Mucosa of rectum (tissue), 2 donors: ENCODE results near the gene NCEH1.
A peak's percentile ranks its signal among the peaks of the same experiment; 100 is the strongest.

Experiments used
- H3K27ac ChIP-seq, 2 donors: one replicate each; pipeline ENCODE4 v1.7.0; 2013; ENCODE audit warnings: inconsistent platforms in 2 of 2, low read depth in 2 of 2, low read length in 2 of 2
- H3K27me3 ChIP-seq, 2 donors: one replicate each; pipeline ENCODE4 v1.7.0; 2013; ENCODE audit warnings: low read length in 2 of 2; ENCODE audit not compliant: control insufficient read depth in 2 of 2, insufficient read depth in 2 of 2
- H3K36me3 ChIP-seq, 2 donors: one replicate each; pipeline ENCODE4 v1.7.0; 2013; ENCODE audit warnings: low read length in 2 of 2; ENCODE audit not compliant: control insufficient read depth in 2 of 2, insufficient read depth in 2 of 2
- H3K4me1 ChIP-seq, 2 donors: one replicate each; pipeline ENCODE4 v1.7.0; 2013; ENCODE audit warnings: low read length in 2 of 2, mild to moderate bottlenecking in 1 of 2; ENCODE audit not compliant: control insufficient read depth in 2 of 2, insufficient read depth in 2 of 2
- H3K4me3 ChIP-seq, 2 donors: one replicate each; pipeline ENCODE4 v1.7.0; 2013; ENCODE audit warnings: low read length in 2 of 2
- H3K9ac ChIP-seq, 2 donors: one replicate each; pipeline ENCODE4 v1.7.0; 2013; ENCODE audit warnings: low read length in 2 of 2, low read depth in 1 of 2, mild to moderate bottlenecking in 1 of 2
- H3K9me3 ChIP-seq, 2 donors: one replicate each; pipeline ENCODE4 v1.7.0; 2013; ENCODE audit warnings: low read length in 2 of 2; ENCODE audit not compliant: control insufficient read depth in 2 of 2
- donor health status: healthy.
- donor health status: Normal muscosa, but diverticular disease.

Gene NCEH1

GRCh38 chr3:172698631-172699030, 12.2 kb downstream of the NCEH1 start:
- no peaks in the 10 kb centered on the region for H3K36me3 ChIP-seq
- peaks cover 16 to 44% of the 10 kb centered on the region in 2 donors for H3K4me1 ChIP-seq
- H3K9ac ChIP-seq, result peak overlapping the region in 1 of 2 donors; percentile 44
- H3K27ac ChIP-seq, result peak overlapping the region; percentile 59 to 67
- no peaks in the 10 kb centered on the region for H3K27me3 ChIP-seq
- H3K9me3 ChIP-seq, result no peaks in the 10 kb centered on the region
- no peak overlapping the region for H3K4me3 ChIP-seq

- no peaks in the 10 kb centered on the region for H3K9me3 ChIP-seq
- peak overlapping the region; percentile 20 to 67 for H3K27ac ChIP-seq
Observed at GRCh38 chr3:172697558-172697957, 13.3 kb downstream of the NCEH1 start.

GRCh38 chr3:172696357-172696756, 14.5 kb downstream of the NCEH1 start:
- peaks cover 11 to 47% of the 10 kb centered on the region in 2 donors for H3K4me1 ChIP-seq

More at GRCh38 chr3:172697558-172697957, 13.3 kb downstream of the NCEH1 start:
- H3K4me1 ChIP-seq, result peaks cover 19 to 49% of the 10 kb centered on the region in 2 donors
- H3K9ac ChIP-seq, result no peak overlapping the region
- H3K4me3 ChIP-seq, result no peak overlapping the region
- H3K27me3 ChIP-seq, result no peaks in the 10 kb centered on the region
- H3K36me3 ChIP-seq, result no peaks in the 10 kb centered on the region

GRCh38 chr3:172694573-172695246, 16.2 kb downstream of the NCEH1 start:
- Histone ChIP-seq H3K27me3 (no peaks in the 10 kb centered on the region), H3K9me3 (no peaks in the 10 kb centered on the region), H3K4me1 (peaks cover 11 to 49% of the 10 kb centered on the region in 2 donors), H3K27ac (no peak overlapping the region), H3K4me3 (no peak overlapping the region), H3K9ac (no peak overlapping the region), H3K36me3 (no peaks in the 10 kb centered on the region)

More at GRCh38 chr3:172696357-172696756, 14.5 kb downstream of the NCEH1 start:
- no peaks in the 10 kb centered on the region for H3K9me3 ChIP-seq
- no peaks in the 10 kb centered on the region for H3K27me3 ChIP-seq
- no peak overlapping the region for H3K4me3 ChIP-seq
- no peaks in the 10 kb centered on the region for H3K36me3 ChIP-seq
- H3K9ac ChIP-seq, result no peak overlapping the region
- peak overlapping the region in 1 of 2 donors; percentile 67 for H3K27ac ChIP-seq

GRCh38 chr3:172692751-172693338, 18.0 kb downstream of the NCEH1 start:
- Histone ChIP-seq H3K4me1 (peaks cover 11 to 43% of the 10 kb centered on the region in 2 donors), H3K27ac (no peak overlapping the region), H3K9ac (no peak overlapping the region), H3K4me3 (no peak overlapping the region), H3K9me3 (no peaks in the 10 kb centered on the region), H3K36me3 (no peaks in the 10 kb centered on the region), H3K27me3 (no peaks in the 10 kb centered on the region)

GRCh38 chr3:172690936-172691335, 19.9 kb downstream of the NCEH1 start:
- no peaks in the 10 kb centered on the region for H3K27me3 ChIP-seq
- H3K9ac ChIP-seq, result no peak overlapping the region
- H3K27ac ChIP-seq, result peak overlapping the region in 1 of 2 donors; percentile 24
- H3K4me3 ChIP-seq, result no peak overlapping the region
- no peaks in the 10 kb centered on the region for H3K36me3 ChIP-seq
- no peaks in the 10 kb centered on the region for H3K9me3 ChIP-seq
- peaks cover 6 to 32% of the 10 kb centered on the region in 2 donors for H3K4me1 ChIP-seq

- H3K27ac ChIP-seq, result peak overlapping the region; percentile 32 to 71
- H3K27me3 ChIP-seq, result no peaks in the 10 kb centered on the region
- no peaks in the 10 kb centered on the region for H3K9me3 ChIP-seq
- H3K36me3 ChIP-seq, result no peaks in the 10 kb centered on the region
- peak overlapping the region in 1 of 2 donors; percentile 18 for H3K9ac ChIP-seq
- H3K4me1 ChIP-seq, result peaks cover 6 to 21% of the 10 kb centered on the region in 2 donors
- H3K4me3 ChIP-seq, result peak overlapping the region in 1 of 2 donors; percentile 10
Observed at GRCh38 chr3:172688588-172688987, 22.3 kb downstream of the NCEH1 start.

- Histone ChIP-seq H3K4me1 (peaks cover 3 to 15% of the 10 kb centered on the region in 2 donors), H3K27ac (no peak overlapping the region), H3K9me3 (no peaks in the 10 kb centered on the region), H3K4me3 (no peak overlapping the region), H3K36me3 (no peaks in the 10 kb centered on the region), H3K9ac (no peak overlapping the region), H3K27me3 (no peaks in the 10 kb centered on the region)
Observed at GRCh38 chr3:172687501-172687900, 23.4 kb downstream of the NCEH1 start.

- no peak overlapping the region for H3K4me3 ChIP-seq
- no peaks in the 10 kb centered on the region for H3K36me3 ChIP-seq
- no peaks in the 10 kb centered on the region for H3K9me3 ChIP-seq
- H3K4me1 ChIP-seq, result peaks cover 3 to 8% of the 10 kb centered on the region in 2 donors
- H3K27me3 ChIP-seq, result no peaks in the 10 kb centered on the region
- no peak overlapping the region for H3K27ac ChIP-seq
- H3K9ac ChIP-seq, result no peak overlapping the region
Observed at GRCh38 chr3:172685331-172686214, 25.3 kb downstream of the NCEH1 start.

GRCh38 chr3:172680684-172681083, 30.2 kb downstream of the NCEH1 start:
- no peak overlapping the region for H3K27ac ChIP-seq
- H3K4me1 ChIP-seq, result no peaks in the 10 kb centered on the region
- H3K36me3 ChIP-seq, result no peaks in the 10 kb centered on the region
- no peaks in the 10 kb centered on the region for H3K27me3 ChIP-seq
- no peak overlapping the region for H3K9ac ChIP-seq
- H3K4me3 ChIP-seq, result no peak overlapping the region
- no peaks in the 10 kb centered on the region for H3K9me3 ChIP-seq
